AG04450 (cell line): ENCODE results near the gene LYRM4. TPM values are rescaled to one million over a fixed set of nuclear protein-coding genes. Genes with fewer than 3 reads are reported as not detected.

Experiments used
- CTCF ChIA-PET: fragments of 300-600, 350-600 bp; formaldehyde crosslinking; extraction: SDS; loops from one replicate; lab custom pipeline; 2022; ENCODE audit warnings: antibody characterized with exemption, inconsistent platforms; lab: Charles Lee
- POLR2A ChIA-PET: fragments of 350-600 bp; formaldehyde crosslinking; extraction: SDS; loops from one replicate; lab custom pipeline; 2021; ENCODE audit warnings: antibody characterized with exemption, inconsistent platforms; lab: Yijun Ruan, JAX
- DNase-seq: peaks from one replicate; pipeline ENCODE4 v3.0.0-alpha.2; 2011; ENCODE audit warnings: low read depth, low spot score
- H3K27ac ChIP-seq: one replicate; pipeline ENCODE4 v1.5.1; 2012; ENCODE audit warnings: low read depth, low read length, control low read depth
- H3K27me3 ChIP-seq: one replicate; pipeline ENCODE4 v1.6.0; 2012; ENCODE audit warnings: low read length; ENCODE audit not compliant: control insufficient read depth, insufficient read depth
- H3K4me3 ChIP-seq: 2 replicates; pipeline ENCODE4 v1.5.1; 2011; ENCODE audit warnings: mild to moderate bottlenecking, low read depth, low read length, control low read depth
- H3K9me3 ChIP-seq: 2 replicates; pipeline ENCODE4 v1.5.1; 2012; ENCODE audit warnings: low read length; ENCODE audit not compliant: control insufficient read depth, insufficient read depth
- CTCF ChIP-seq: IDR thresholded peaks from 2 replicates; pipeline ENCODE4 v1.5.1; 2011; ENCODE audit warnings: low read depth, low read length, control low read depth, inconsistent platforms
- polyA plus RNA-seq: library from polyadenylated mRNA; depleted of rRNA; stranded (reverse); fragments of >200 nt; gene quantifications from 2 replicates; pipeline ENCODE4 v1.2.3, GENCODE V29; 2011

Gene LYRM4
- polyA plus RNA-seq, 1 experiment: 41.4 TPM

- no peak overlapping the region for H3K4me3 ChIP-seq
- no peak overlapping the region for H3K27ac ChIP-seq
- DNase-seq: no peak
- TF ChIP-seq CTCF: no peak
- ChIA-PET POLR2A (interaction anchor here (1.0 kb wide), 1 partner anchor 12 kb away, joined by 4 read pairs; no protein-coding TSS in a partner anchor), CTCF (interaction anchor here (1.0 kb wide), 1 partner anchor 24 kb away, joined by 3 read pairs; no protein-coding TSS in a partner anchor)
- H3K9me3 ChIP-seq: peaks cover 3% of the 10 kb centered on the region; the same call in 1 of the 2 replicates
- H3K27me3 ChIP-seq: peaks cover 11% of the 10 kb centered on the region
Observed at GRCh38 chr6:5102267-5102970, 158.3 kb downstream of the LYRM4 start.

GRCh38 chr6:5100806-5101205 is 159.9 kb downstream of the LYRM4 start:
- ChIA-PET CTCF (no interaction called here), POLR2A (no interaction called here)
- H3K9me3 ChIP-seq: peaks cover 3% of the 10 kb centered on the region; the same call in 1 of the 2 replicates
- peaks cover 14% of the 10 kb centered on the region for H3K27me3 ChIP-seq
- H3K4me3 ChIP-seq: no peak overlapping the region
- no peak for DNase-seq
- no peak overlapping the region for H3K27ac ChIP-seq
- no peak for TF ChIP-seq CTCF

- ChIA-PET POLR2A (no interaction called here), CTCF (no interaction called here)
- no peak overlapping the region for H3K4me3 ChIP-seq
- peaks cover 3% of the 10 kb centered on the region; the same call in 1 of the 2 replicates for H3K9me3 ChIP-seq
- DNase-seq: no peak
- H3K27ac ChIP-seq: no peak overlapping the region
- H3K27me3 ChIP-seq: peaks cover 14% of the 10 kb centered on the region
- no peak for TF ChIP-seq CTCF
Observed at GRCh38 chr6:5099537-5099936, 161.2 kb downstream of the LYRM4 start.

- H3K9me3 ChIP-seq: peaks cover 3% of the 10 kb centered on the region; the same call in 1 of the 2 replicates
- POLR2A ChIA-PET: no interaction called here
- DNase-seq: no peak
- H3K4me3 ChIP-seq: no peak overlapping the region
- no peak overlapping the region for H3K27ac ChIP-seq
- CTCF ChIA-PET: no interaction called here
- no peak for TF ChIP-seq CTCF
- H3K27me3 ChIP-seq: peaks cover 15% of the 10 kb centered on the region
Observed at GRCh38 chr6:5098501-5099270, 162.1 kb downstream of the LYRM4 start.
